Liver (tissue), 9 donors: Measurements from ENCODE around the gene ARHGAP4. TPM values are rescaled to one million over a fixed set of nuclear protein-coding genes. Genes with fewer than 3 reads are reported as not detected.

Source experiments
- DNase-seq: peaks from one replicate; pipeline ENCODE4 v3.0.0-alpha.2; 2017; ENCODE audit warnings: low spot score
- H3K27ac ChIP-seq, 2 donors: one replicate each; pipeline ENCODE4 v1.7.0; 2013; ENCODE audit warnings: inconsistent platforms in 2 of 2, low read length in 2 of 2, control low read depth in 1 of 2, low read depth in 1 of 2, mild to moderate bottlenecking in 1 of 2
- H3K27me3 ChIP-seq, 4 donors: one replicate each; pipeline versions ENCODE4 v1.6.1 to v1.7.0; 2013; ENCODE audit warnings: low read length in 3 of 4, inconsistent platforms in 1 of 4, mild to moderate bottlenecking in 1 of 4, moderate library complexity in 1 of 4; ENCODE audit not compliant: control insufficient read depth in 4 of 4, insufficient read depth in 4 of 4
- H3K36me3 ChIP-seq, 4 donors: one replicate each; pipeline versions ENCODE4 v1.6.1 to v1.7.0; 2013; ENCODE audit warnings: low read length in 3 of 4, mild to moderate bottlenecking in 3 of 4, low read depth in 1 of 4, moderate library complexity in 1 of 4; ENCODE audit not compliant: control insufficient read depth in 4 of 4, insufficient read depth in 3 of 4
- H3K4me1 ChIP-seq, 4 donors: one replicate each; pipeline versions ENCODE4 v1.6.1 to v1.7.0; 2013; ENCODE audit warnings: low read length in 3 of 4, mild to moderate bottlenecking in 3 of 4, moderate library complexity in 1 of 4; ENCODE audit not compliant: control insufficient read depth in 4 of 4, insufficient read depth in 4 of 4
- H3K4me3 ChIP-seq, 3 donors: one replicate each; pipeline versions ENCODE4 v1.6.1 to v1.7.0; 2013; ENCODE audit warnings: low read length in 3 of 3, control low read depth in 1 of 3, low read depth in 1 of 3, mild to moderate bottlenecking in 1 of 3
- H3K9ac ChIP-seq, 2 donors: one replicate each; pipeline ENCODE4 v1.7.0; 2013; ENCODE audit warnings: low read length in 2 of 2, mild to moderate bottlenecking in 2 of 2, moderate library complexity in 2 of 2, control low read depth in 1 of 2, low read depth in 1 of 2
- H3K9me3 ChIP-seq, 4 donors: one replicate each; pipeline versions ENCODE4 v1.6.1 to v1.7.0; 2013; ENCODE audit warnings: low read length in 3 of 4; ENCODE audit not compliant: control insufficient read depth in 4 of 4
- ATF3 ChIP-seq: IDR thresholded peaks from 2 replicates; pipeline ENCODE4 v1.6.1; 2016; ENCODE audit warnings: antibody characterized with exemption
- CTCF ChIP-seq: fragments of 150-350 bp; IDR thresholded peaks from 2 replicates; pipeline ENCODE4 v1.5.1; 2017; ENCODE audit warnings: improper control_type of control experiment, low read depth, low read length; ENCODE audit not compliant: missing input control
- EGR1 ChIP-seq, 2 donors: IDR thresholded peaks; 2 replicates each; pipeline ENCODE4 v1.6.1; 2016 to 2018; ENCODE audit warnings: antibody characterized with exemption in 2 of 2, low read depth in 2 of 2
- FOXA2 ChIP-seq: IDR thresholded peaks from 2 replicates; pipeline ENCODE4 v1.6.1; 2016; ENCODE audit warnings: antibody characterized with exemption
- GABPA ChIP-seq, 2 donors: IDR thresholded peaks in 1 of 2; conservative IDR thresholded peaks in 1 of 2; 2 replicates each; pipeline ENCODE4 v1.6.1; 2016; ENCODE audit warnings: antibody characterized with exemption in 2 of 2, mild to moderate bottlenecking in 1 of 2, moderate library complexity in 1 of 2
- HNF4A ChIP-seq, 2 donors: conservative IDR thresholded peaks; 2 replicates each; pipeline ENCODE4 v1.6.1; 2016; ENCODE audit warnings: antibody characterized with exemption in 2 of 2, mild to moderate bottlenecking in 2 of 2
- HNF4G ChIP-seq: IDR thresholded peaks from 2 replicates; pipeline ENCODE4 v1.6.1; 2016; ENCODE audit warnings: antibody characterized with exemption
- JUND ChIP-seq, 2 donors: IDR thresholded peaks; 2 replicates each; pipeline ENCODE4 v1.6.1; 2016; ENCODE audit warnings: antibody characterized with exemption in 2 of 2
- MAX ChIP-seq: IDR thresholded peaks from 2 replicates; pipeline ENCODE4 v1.6.1; 2016; ENCODE audit warnings: antibody characterized with exemption
- NR2F2 ChIP-seq: IDR thresholded peaks from 2 replicates; pipeline ENCODE4 v1.6.1; 2016; ENCODE audit warnings: antibody characterized with exemption
- RAD21 ChIP-seq, 2 donors: IDR thresholded peaks; 2 replicates each; pipeline ENCODE4 v1.6.1; 2016; ENCODE audit warnings: antibody characterized with exemption in 2 of 2, mild to moderate bottlenecking in 2 of 2
- REST ChIP-seq: IDR thresholded peaks from 2 replicates; pipeline ENCODE4 v1.6.1; 2016; ENCODE audit warnings: antibody characterized with exemption, mild to moderate bottlenecking
- RXRA ChIP-seq, 2 donors: IDR thresholded peaks; 2 replicates each; pipeline ENCODE4 v1.6.1; 2017 to 2018; ENCODE audit warnings: antibody characterized with exemption in 2 of 2, mild to moderate bottlenecking in 1 of 2
- SP1 ChIP-seq: IDR thresholded peaks from 2 replicates; pipeline ENCODE4 v1.6.1; 2018; ENCODE audit warnings: antibody characterized with exemption, mild to moderate bottlenecking
- TAF1 ChIP-seq: conservative IDR thresholded peaks from 2 replicates; pipeline ENCODE4 v1.6.1; 2016; ENCODE audit warnings: antibody characterized with exemption, mild to moderate bottlenecking
- YY1 ChIP-seq: IDR thresholded peaks from 2 replicates; pipeline ENCODE4 v1.6.1; 2016; ENCODE audit warnings: antibody characterized with exemption, mild to moderate bottlenecking
- ZBTB33 ChIP-seq: IDR thresholded peaks from 2 replicates; pipeline ENCODE4 v1.6.1; 2016; ENCODE audit warnings: antibody characterized with exemption
- WGBS: extraction: QIAGEN DNeasy Blood & Tissue Kit; methylation state at CpG from one replicate; pipeline ENCODE4 v1.1.7; 2013; 5-methylcytosine and 5-hydroxymethylcytosine counted together
- polyA plus RNA-seq, 2 donors: library from polyadenylated mRNA; stranded (reverse) in 1 of 2; unstranded in 1 of 2; fragments of 200-250 nt in 1 of 2; fragments of >200 nt in 1 of 2; fragmentation: Nextera tagmentation in 1 of 2; extraction: Ambion mirVana in 1 of 2; gene quantifications; one replicate each; pipeline versions ENCODE4 v1.2.1 to v1.2.3, GENCODE V29; 2013 to 2015
- total RNA-seq, 2 donors: library from RNA; depleted of rRNA; stranded (reverse); fragments of >200 nt; gene quantifications; one replicate each; pipeline ENCODE4 v1.2.3, GENCODE V29; 2014
- donor health status: healthy.
- donor health status: healthy.
- donor health status: healthy.
- donor health status: healthy.
- donor health status: healthy.

The ARHGAP4 gene
- total and polyA plus RNA-seq, 4 donors: 3.3 to 28.1 (median 10.2) TPM

- DNase-seq: no peak
- Histone ChIP-seq H3K27ac (no peak overlapping the region), H3K4me3 (no peak overlapping the region), H3K4me1 (no peaks in the 10 kb centered on the region), H3K9me3 (no peaks in the 10 kb centered on the region), H3K36me3 (no peaks in the 10 kb centered on the region), H3K9ac (no peak overlapping the region), H3K27me3 (no peaks in the 10 kb centered on the region)
- TF ChIP-seq HNF4G (no peak), HNF4A (conservative IDR thresholded peaks at IDR 0.05) (no peak), GABPA (IDR thresholded peaks at IDR 0.05 in 1 of 2, conservative IDR thresholded peaks at IDR 0.05 in 1 of 2) (no peak), CTCF (no peak), RAD21 (IDR thresholded peaks at IDR 0.05) (no peak), TAF1 (no peak), NR2F2 (no peak), ZBTB33 (no peak), JUND (IDR thresholded peaks at IDR 0.05) (no peak), YY1 (no peak)
- WGBS: 86% methylated on average over 31 of the region's 31 CpGs
Observed at GRCh38 chrX:153869473-153870287, 56.4 kb downstream of the ARHGAP4 start.

- H3K27me3 ChIP-seq: no peaks in the 10 kb centered on the region
Observed at GRCh38 chrX:153868576-153869472, 57.2 kb downstream of the ARHGAP4 start.

More at GRCh38 chrX:153868576-153869472, 57.2 kb downstream of the ARHGAP4 start:
- H3K4me3 ChIP-seq: no peak overlapping the region
- no peak overlapping the region for H3K27ac ChIP-seq
- no peaks in the 10 kb centered on the region for H3K4me1 ChIP-seq
- no peak overlapping the region for H3K9ac ChIP-seq
- WGBS: 90% methylated on average over 26 of the region's 26 CpGs
- no peak for TF ChIP-seq RAD21 (IDR thresholded peaks at IDR 0.05)
- TF ChIP-seq FOXA2: no peak
- no peak for TF ChIP-seq HNF4G
- no peak for TF ChIP-seq EGR1 (IDR thresholded peaks at IDR 0.05; ENCODE audit: low read depth in 2 of 2)
- no peak for TF ChIP-seq ATF3
- no peak for TF ChIP-seq JUND (IDR thresholded peaks at IDR 0.05)
- no peak for TF ChIP-seq CTCF
- no peak for TF ChIP-seq REST
- no peak for TF ChIP-seq SP1
- TF ChIP-seq MAX: no peak
- TF ChIP-seq RXRA (IDR thresholded peaks at IDR 0.05): no peak
- H3K36me3 ChIP-seq: no peaks in the 10 kb centered on the region
- DNase-seq: no peak
- no peaks in the 10 kb centered on the region for H3K9me3 ChIP-seq
